NCI-H2196 (cell line): Measurements from ENCODE around the gene SLC25A42.

Source experiments
- DNase-seq: peaks from one replicate; lab custom pipeline; 2025; ENCODE audit not compliant: unreplicated experiment; lab: John Stamatoyannopoulos, UW

The SLC25A42 gene

DNA sequence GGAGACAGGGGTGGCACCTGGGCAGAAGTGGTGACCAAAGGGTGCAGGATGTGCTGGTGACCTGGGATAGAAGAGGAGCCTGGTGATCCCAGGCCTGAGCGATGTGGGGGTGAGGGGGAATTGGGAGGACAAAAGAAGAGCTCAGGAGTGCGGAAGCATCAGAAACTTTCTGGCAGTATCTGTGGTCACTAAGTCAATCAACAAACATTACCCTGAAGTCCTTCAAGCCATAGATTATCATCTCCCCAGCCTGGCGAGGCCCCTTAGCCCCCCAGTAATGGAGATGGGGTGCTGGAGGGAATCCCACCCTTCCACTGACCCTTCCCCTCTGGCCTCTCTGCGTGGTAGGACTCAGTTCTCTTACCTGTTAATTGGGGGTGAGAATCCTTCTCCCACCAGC, 95.7 kb downstream of the SLC25A42 start:
- no peak for DNase-seq

DNA sequence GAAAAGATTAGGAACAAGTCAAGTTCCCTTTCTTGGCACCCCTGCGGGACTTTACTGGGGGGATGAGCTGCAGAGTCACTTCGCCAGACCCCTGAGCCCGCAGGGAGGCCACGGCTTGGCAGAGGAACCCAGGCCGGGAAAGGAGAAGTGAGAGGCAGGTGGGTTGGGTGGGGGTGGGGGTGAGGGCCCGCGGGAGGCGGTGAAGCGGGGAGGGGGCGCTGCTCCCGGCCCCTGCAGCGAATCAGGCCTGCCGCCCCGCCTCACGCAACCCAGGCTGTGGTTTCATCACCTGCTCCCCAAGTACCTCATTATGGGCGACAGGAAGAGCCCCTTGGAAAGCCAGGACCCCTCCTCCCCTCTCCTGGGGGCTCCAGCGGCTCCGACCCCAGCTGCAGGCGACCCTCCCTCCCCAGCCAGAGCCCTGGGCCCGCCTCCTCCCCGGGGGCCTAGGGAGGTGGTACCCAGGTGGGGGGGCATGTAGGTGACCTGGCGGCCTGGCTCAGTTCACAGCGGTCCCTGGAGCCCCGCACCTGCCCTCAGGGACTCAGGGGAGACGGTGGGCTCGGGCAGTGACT, 96.8 kb downstream of the SLC25A42 start:
- no peak for DNase-seq

DNA sequence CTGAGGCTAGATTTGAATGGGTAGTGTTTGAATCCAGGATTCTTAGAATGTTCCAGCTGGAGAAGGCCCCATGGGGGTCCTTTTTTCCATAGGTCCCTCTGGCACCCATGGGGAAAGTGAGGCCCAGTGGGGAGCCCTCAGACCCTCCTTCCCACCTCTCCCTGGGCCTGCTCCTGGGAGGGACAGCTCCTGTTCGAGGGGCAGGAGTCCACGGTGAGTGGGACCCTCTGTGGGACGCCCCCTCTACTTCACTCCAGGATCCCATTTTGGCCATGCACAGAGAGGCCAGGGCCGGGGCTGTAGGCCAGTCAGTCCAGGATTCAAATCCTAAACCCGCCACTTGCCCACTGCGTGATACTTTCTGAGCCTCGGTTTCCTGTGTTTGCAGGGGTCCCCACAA, 98.7 kb downstream of the SLC25A42 start:
- no peak for DNase-seq
